Tibial nerve (tissue), 4 donors: ENCODE measurements around the gene LMO7.

Experiments used
- CTCF ChIP-seq, 5 experiments: fragments of 200-600 bp in 3 of 5; fragments of 450-650 bp in 2 of 5; sonication (generic) in 3 of 5; IDR thresholded peaks; one replicate each; pipeline ENCODE4 v1.5.1; 2016 to 2019; ENCODE audit warnings: antibody characterized with exemption in 5 of 5, mild to moderate bottlenecking in 3 of 5, moderate library complexity in 2 of 5
- EP300 ChIP-seq, 2 donors: sonication (generic); formaldehyde crosslinking; IDR thresholded peaks; one replicate each; pipeline ENCODE4 v1.6.1; 2017; ENCODE audit warnings: antibody characterized with exemption in 2 of 2, mild to moderate bottlenecking in 1 of 2
- POLR2A ChIP-seq, 2 donors: fragments of 450-650 bp; IDR thresholded peaks; one replicate each; pipeline ENCODE4 v1.6.1; 2017; ENCODE audit warnings: antibody characterized with exemption in 2 of 2, mild to moderate bottlenecking in 2 of 2, moderate library complexity in 2 of 2

DNA sequence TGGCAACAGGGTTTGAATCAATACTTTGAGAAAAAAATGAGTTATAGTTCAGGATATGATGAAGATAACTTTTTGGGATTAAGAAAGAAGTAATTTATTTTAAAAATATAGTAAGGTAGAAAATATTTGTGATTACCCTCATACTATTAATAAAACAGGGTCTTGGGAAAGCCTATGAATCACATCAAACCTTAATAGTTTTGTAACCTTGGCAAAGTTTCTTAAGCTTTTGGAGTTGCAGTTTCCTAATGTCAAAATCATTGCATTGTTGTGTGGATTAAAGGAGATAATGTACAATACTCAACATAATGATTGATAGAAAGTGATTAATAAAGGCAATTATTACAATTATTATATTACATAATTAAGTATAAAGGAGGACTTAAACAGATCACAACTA, 149.0 kb downstream of the LMO7 start:
- TF ChIP-seq CTCF (IDR thresholded peaks at IDR 0.05), result no peak
- TF ChIP-seq POLR2A (IDR thresholded peaks at IDR 0.05), result no peak
- no peak for TF ChIP-seq EP300 (IDR thresholded peaks at IDR 0.05)
